Activated naive CD4-positive, alpha-beta T cell treated with Interleukin-2 at 50 U/mL for 16 hours (primary cell): ENCODE measurements around the gene YWHAH.

Experiments
- DNase-seq: peaks from one replicate; pipeline ENCODE4 v3.0.0-alpha.2; 2020

The YWHAH gene

DNA sequence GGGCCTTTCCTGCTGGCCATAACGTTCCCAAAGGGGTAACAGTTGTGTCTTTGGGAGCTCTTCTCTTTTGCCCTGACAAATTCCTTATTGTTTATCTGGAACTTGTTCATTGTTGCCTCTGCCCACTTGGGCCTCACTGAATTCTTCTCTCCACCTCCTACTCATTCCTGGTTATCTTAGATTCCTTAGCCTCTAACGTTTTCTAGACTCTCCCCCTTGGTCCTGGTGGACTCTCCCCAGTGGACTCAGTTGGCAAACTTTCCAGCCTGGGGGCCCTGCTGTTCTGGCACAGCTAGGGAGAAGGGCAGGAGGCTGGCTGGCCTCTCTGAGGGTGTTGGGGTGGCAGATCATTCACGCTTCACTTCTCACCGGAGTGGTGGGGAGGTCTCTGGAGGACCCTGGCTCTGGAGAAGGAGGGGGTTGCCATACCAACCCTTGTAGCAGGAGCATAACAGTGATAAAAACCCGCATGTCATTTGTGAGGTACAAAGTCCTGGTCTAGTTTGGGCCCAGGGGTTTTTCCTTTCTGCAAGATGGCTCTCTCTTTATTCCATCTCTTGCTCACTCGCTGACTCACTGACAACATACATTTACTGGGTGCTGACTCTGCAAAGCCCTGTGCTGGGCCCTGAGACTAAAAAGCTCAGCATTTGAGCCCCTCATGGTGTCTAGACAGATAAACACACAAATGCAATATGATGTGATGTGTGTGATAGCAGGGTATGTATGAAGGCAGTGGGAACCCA is 39.7 kb downstream of the YWHAH start:
- no peak for DNase-seq

- DNase-seq: no peak
Observed at GRCh38 chr22:31987218-31987617, 42.9 kb downstream of the YWHAH start.

GRCh38 chr22:31991102-31991839 is 46.9 kb downstream of the YWHAH start:
- no peak for DNase-seq

GRCh38 chr22:31995046-31995445 is 50.7 kb downstream of the YWHAH start:
- no peak for DNase-seq

DNA sequence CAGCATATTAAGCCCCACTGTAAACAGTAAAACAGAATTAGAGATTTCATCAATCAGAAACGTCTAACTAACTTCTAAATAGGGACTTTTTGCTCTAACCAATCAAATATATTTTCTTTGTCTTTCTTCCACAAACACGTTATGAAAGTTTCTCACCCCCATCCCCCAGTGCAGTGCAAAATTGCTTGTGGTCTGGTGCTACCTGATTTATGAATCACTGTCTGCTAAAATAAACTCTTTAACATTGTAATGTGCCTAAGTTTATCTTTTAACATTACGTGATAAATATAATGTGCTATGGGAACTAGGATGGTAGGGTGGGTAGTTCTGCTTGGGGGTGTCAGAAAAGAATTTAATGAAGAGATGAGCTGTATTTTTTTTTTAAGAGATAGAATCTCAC is 51.5 kb downstream of the YWHAH start:
- DNase-seq: no peak

GRCh38 chr22:31998784-31999385 is 54.5 kb downstream of the YWHAH start:
- no peak for DNase-seq

DNA sequence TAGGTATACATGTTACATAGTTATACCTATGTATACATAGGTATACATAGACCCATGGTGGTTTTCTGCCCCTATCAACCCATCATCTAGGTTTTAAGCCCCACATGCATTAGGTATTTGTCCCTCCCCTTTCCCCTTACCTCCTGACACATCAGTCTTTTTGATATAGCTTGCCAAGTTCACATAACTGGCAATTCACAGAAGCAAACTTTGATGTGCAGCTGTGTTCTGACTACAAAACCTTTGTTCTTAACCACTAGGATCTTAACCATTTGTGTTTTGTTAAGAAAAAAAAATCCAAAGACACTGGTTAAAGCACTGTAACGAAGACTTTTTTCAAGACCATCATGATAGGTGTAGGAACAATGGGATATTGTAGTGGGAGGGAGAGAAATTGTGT is 55.8 kb downstream of the YWHAH start:
- DNase-seq: no peak

DNA sequence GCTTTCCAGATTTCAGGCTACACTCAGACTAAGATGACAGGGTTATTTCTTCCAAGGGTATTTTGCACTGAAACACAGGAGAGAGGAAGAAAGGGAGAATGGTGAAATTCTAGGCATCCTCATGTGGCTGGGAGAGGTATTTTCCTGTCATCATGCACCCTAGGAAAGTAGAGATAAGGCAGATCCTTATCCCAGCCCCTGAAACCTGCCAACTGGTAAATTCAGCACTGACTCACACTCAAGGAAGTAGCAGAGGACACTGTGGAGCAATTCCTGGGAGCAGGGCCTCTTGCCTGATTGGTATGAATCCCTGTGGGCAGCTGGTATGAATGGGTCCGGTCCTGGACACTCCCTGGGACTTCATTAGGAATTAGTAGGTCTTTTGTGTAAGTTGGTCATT is 61.1 kb downstream of the YWHAH start:
- no peak for DNase-seq
